Mucosa of descending colon (tissue), 3 donors: Measurements from ENCODE around the gene SCN4B. TPM values are rescaled to one million over a fixed set of nuclear protein-coding genes. Genes with fewer than 3 reads are reported as not detected.
"Not testable (repeated sequence)": the region's sequence is repeated elsewhere in the genome, so short reads cannot be mapped to it uniquely, and the experiment has no call there.

ENCODE experiments used
- ATAC-seq: fragments of 200-7000 bp; cut with Tn5 transposase; one replicate; pipeline ENCODE4 v1.9.1; 2020; ENCODE audit warnings: mild to moderate bottlenecking, moderate library complexity
- DNase-seq, 3 donors: peaks; one replicate each; pipeline ENCODE4 v3.0.0-alpha.2; 2020
- H3K36me3 ChIP-seq: fragments of 200-600 bp; one replicate; pipeline ENCODE4 v1.8.0; 2021; ENCODE audit warnings: low read depth, mild to moderate bottlenecking
- H3K4me1 ChIP-seq: fragments of 200-600 bp; one replicate; pipeline ENCODE4 v1.8.0; 2021; ENCODE audit warnings: low read depth, mild to moderate bottlenecking
- H3K4me3 ChIP-seq: fragments of 200-600 bp; one replicate; pipeline ENCODE4 v1.8.0; 2021; ENCODE audit warnings: mild to moderate bottlenecking
- H3K9me3 ChIP-seq: fragments of 200-600 bp; one replicate; pipeline ENCODE4 v1.8.0; 2021; ENCODE audit warnings: mild to moderate bottlenecking
- CTCF ChIP-seq: fragments of 200-600 bp; IDR thresholded peaks from one replicate; pipeline ENCODE4 v1.8.0; 2022; ENCODE audit warnings: antibody characterized with exemption, mild to moderate bottlenecking
- intact Hi-C, 2 donors: fragments of 100-400 bp; cut with DNase I in 1 of 2; cut with micrococcal nuclease in 1 of 2; formaldehyde crosslinking; loops; one replicate each; pipeline versions ENCODE4 v1.11.0 to v1.11.1; 2022; cut with DNase I, micrococcal nuclease
- total RNA-seq, 3 donors: library from RNA; stranded (reverse); fragmentation: NEBNext Ultra II Directional in 2 of 3; extraction: Animal tissue kit (Norgen Biotek cat#: 25700) in 2 of 3; gene quantifications; one replicate each; pipeline versions ENCODE4 v1.2.1 to v1.2.4, GENCODE V29; 2021 to 2023
- donor health status: DM: no; HTN: no; CAD: no; lungs with moderate emphysema.
- donor health status: DM: no; HTN: no; CAD: no.
- donor health status: DM: no; HTN: yes; CAD: no.

The SCN4B gene
- total RNA-seq, 3 donors from 2014 or later, result 1.0 to 2.6 (median 1.2) TPM

GRCh38 chr11:118184784-118185579 is 32.4 kb upstream of the SCN4B start:
- TF ChIP-seq CTCF, result no peak
- H3K36me3 ChIP-seq, result no peaks in the 10 kb centered on the region
- H3K4me3 ChIP-seq, result no peak overlapping the region
- no peaks in the 10 kb centered on the region for H3K4me1 ChIP-seq
- intact Hi-C loops, result no loop called here
- no peaks in the 10 kb centered on the region for H3K9me3 ChIP-seq
- peak; percentile 17 for ATAC-seq
- no peak for DNase-seq

- H3K4me1 ChIP-seq, intact Hi-C loops, H3K36me3 ChIP-seq, H3K4me3 ChIP-seq, H3K9me3 ChIP-seq, ATAC-seq, DNase-seq: not testable (repeated sequence)
Measured at GRCh38 chr11:118183691-118184090, 31.1 kb upstream of the SCN4B start.

GRCh38 chr11:118180300-118180703 is 27.7 kb upstream of the SCN4B start:
- no peaks in the 10 kb centered on the region for H3K9me3 ChIP-seq
- no peaks in the 10 kb centered on the region for H3K36me3 ChIP-seq
- no peak for TF ChIP-seq CTCF
- DNase-seq (peak in 1 of 3 donors; percentile 33), ATAC-seq (peak; percentile 36)
- H3K4me1 ChIP-seq, result no peaks in the 10 kb centered on the region
- intact Hi-C loops, result no loop called here
- H3K4me3 ChIP-seq, result no peak overlapping the region

GRCh38 chr11:118176778-118177134 is 24.1 kb upstream of the SCN4B start:
- intact Hi-C loops, result no loop called here
- no peak for TF ChIP-seq CTCF
- H3K36me3 ChIP-seq, result no peaks in the 10 kb centered on the region
- DNase-seq (no peak), ATAC-seq (no peak)
- no peaks in the 10 kb centered on the region for H3K9me3 ChIP-seq
- H3K4me1 ChIP-seq, result peaks cover 2% of the 10 kb centered on the region
- no peak overlapping the region for H3K4me3 ChIP-seq

- DNase-seq, result no peak
- no peak for TF ChIP-seq CTCF
- H3K4me1 ChIP-seq, result peaks cover 7% of the 10 kb centered on the region
- no peak within 1 kb of the TSS for H3K4me3 ChIP-seq
- H3K9me3 ChIP-seq, result no peaks in the 10 kb centered on the region
- intact Hi-C loops, result no loop called here
- no peaks in the 10 kb centered on the region for H3K36me3 ChIP-seq
- no peak for ATAC-seq
Measured at GRCh38 chr11:118175993-118176777, 23.6 kb upstream of the SCN4B start, which contains the start of gene SCN2B. Gene SCN2B (minus strand): TSS chr11:118176639. CDS start chr11:118176431, 208 bp downstream.
